Karpas-422 (cell line): ENCODE results near the gene CLCF1. TPM values are rescaled to one million over a fixed set of nuclear protein-coding genes. Genes with fewer than 3 reads are reported as not detected.

Experiments used
- DNase-seq: peaks from one replicate; pipeline ENCODE4 v3.0.0-alpha.2; 2015
- H2AFZ ChIP-seq: fragments of 200-600 bp; sonication (generic); 2 replicates; pipeline ENCODE4 v1.6.1; 2014; ENCODE audit warnings: antibody characterized with exemption, low read length, mixed read lengths
- H3K27ac ChIP-seq: fragments of 200-600 bp; sonication (generic); 2 replicates; pipeline ENCODE4 v1.5.1; 2014; ENCODE audit warnings: mild to moderate bottlenecking, low read length, moderate library complexity
- H3K27me3 ChIP-seq: fragments of 200-600 bp; sonication (generic); 2 replicates; pipeline ENCODE4 v1.6.1; 2014; ENCODE audit warnings: low read length, mixed read lengths
- H3K36me3 ChIP-seq: fragments of 200-600 bp; sonication (generic); 2 replicates; pipeline ENCODE4 v1.6.1; 2014; ENCODE audit warnings: low read length, mixed read lengths; ENCODE audit not compliant: insufficient read depth
- H3K4me1 ChIP-seq: fragments of 200-600 bp; sonication (generic); 2 replicates; pipeline ENCODE4 v1.6.1; 2014; ENCODE audit warnings: mild to moderate bottlenecking, low read length, mixed read lengths
- H3K4me2 ChIP-seq: fragments of 200-600 bp; sonication (generic); 2 replicates; pipeline ENCODE4 v1.6.1; 2014; ENCODE audit warnings: low read length, low read depth, mild to moderate bottlenecking; ENCODE audit not compliant: poor library complexity, severe bottlenecking
- H3K4me3 ChIP-seq: fragments of 200-600 bp; sonication (generic); 2 replicates; pipeline ENCODE4 v1.5.1; 2014; ENCODE audit warnings: mild to moderate bottlenecking, antibody characterized with exemption, low read length, mixed read lengths
- H3K79me2 ChIP-seq: fragments of 200-600 bp; sonication (generic); 2 replicates; pipeline ENCODE4 v1.6.1; 2014; ENCODE audit warnings: mild to moderate bottlenecking, low read length, mixed read lengths
- H3K9ac ChIP-seq: fragments of 200-600 bp; sonication (generic); 2 replicates; pipeline ENCODE4 v1.6.0; 2014; ENCODE audit warnings: low read length
- H3K9me2 ChIP-seq: fragments of 200-600 bp; sonication (generic), shearing (Covaris generic); replicated peaks from 2 replicates; pipeline ENCODE4 v1.6.0; 2014; ENCODE audit warnings: mild to moderate bottlenecking, low read length, moderate library complexity; ENCODE audit not compliant: insufficient read depth
- H3K9me3 ChIP-seq: fragments of 300-700, 200-600 bp; sonication (generic); 2 replicates; pipeline ENCODE4 v1.6.1; 2014; ENCODE audit warnings: low read length, mixed read lengths
- H4K20me1 ChIP-seq: fragments of 200-600 bp; sonication (generic); 2 replicates; pipeline ENCODE4 v1.6.1; 2014; ENCODE audit warnings: mild to moderate bottlenecking, antibody characterized with exemption, low read length, low read depth; ENCODE audit not compliant: insufficient read depth
- total RNA-seq: library from RNA; depleted of rRNA; stranded (reverse); fragments of >200 nt; shearing (Covaris generic); gene quantifications from 2 replicates; pipeline ENCODE4 v1.2.3, GENCODE V29; 2014; ENCODE audit warnings: low replicate concordance

Gene CLCF1
- total RNA-seq, 1 experiment from 2014 or later, result 6.4 TPM

DNA sequence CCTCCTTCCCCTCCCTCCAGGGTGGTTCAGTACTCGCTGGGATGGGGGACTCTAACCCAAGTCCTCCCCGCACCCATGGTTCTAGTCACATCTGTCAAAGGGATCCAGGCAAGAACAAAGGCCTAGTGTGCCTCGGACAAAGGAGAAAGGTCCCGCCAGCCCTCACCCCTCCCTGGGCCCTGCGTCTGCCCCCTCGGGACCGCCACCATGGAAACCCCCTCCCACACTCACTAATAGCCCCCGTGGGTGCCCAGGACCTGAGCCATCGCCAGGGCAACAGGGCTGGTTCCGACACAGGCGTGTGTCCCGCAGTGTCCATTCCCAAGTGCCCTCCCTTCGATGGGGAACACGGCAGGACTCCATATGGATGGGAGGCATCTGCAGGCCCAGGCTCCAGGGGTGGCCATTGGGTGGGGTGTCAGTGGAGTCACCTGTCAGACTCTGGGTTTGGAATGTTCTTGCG lies 37.0 kb upstream of the CLCF1 start:
- Histone ChIP-seq H3K27me3 (no peaks in the 10 kb centered on the region), H3K9ac (peak overlapping the region; percentile 33; the same call in 1 of the 2 replicates), H4K20me1 (peaks cover 4% of the 10 kb centered on the region; the same call in 1 of the 2 replicates), H3K9me3 (no peaks in the 10 kb centered on the region), H3K4me2 (peak overlapping the region; percentile 96), H3K9me2 (no peaks in the 10 kb centered on the region), H3K4me1 (peaks cover 81% of the 10 kb centered on the region), H3K27ac (0 out of 2 replicates have a peak overlapping the region, but pooled peaks have one; percentile 22), H2AFZ (no peak overlapping the region), H3K4me3 (peak overlapping the region; percentile 93; the same call in 1 of the 2 replicates), H3K79me2 (no peaks in the 10 kb centered on the region), H3K36me3 (no peaks in the 10 kb centered on the region)
- no peak for DNase-seq

DNA sequence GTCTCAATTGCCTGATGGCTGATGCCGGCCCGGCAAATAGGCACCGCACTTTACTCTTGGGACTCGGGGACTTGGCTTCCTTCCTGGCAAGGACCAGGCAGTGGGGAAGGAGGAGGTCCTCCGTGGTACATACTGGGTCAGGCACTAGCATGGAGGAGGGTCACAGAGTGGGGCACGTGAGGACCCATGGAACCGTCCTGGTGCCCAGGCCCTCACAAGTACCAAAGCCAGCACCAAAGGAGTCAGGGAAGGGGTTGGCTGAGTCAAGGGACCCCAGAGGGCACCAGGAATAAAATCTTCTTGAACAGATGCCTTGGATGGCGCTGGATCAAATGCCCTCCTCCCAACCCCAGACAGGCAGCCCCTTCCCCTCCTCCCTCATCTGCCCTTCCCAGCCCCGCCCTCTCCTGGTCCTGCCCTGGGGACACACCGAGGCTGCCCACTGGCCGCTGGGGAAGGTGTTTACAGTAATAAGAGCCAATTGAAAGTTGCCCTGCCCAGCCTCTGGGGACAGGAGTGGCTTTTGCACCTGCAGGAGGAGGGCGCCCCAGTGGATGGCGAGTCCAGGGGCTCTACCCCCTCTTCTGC lies 36.5 kb upstream of the CLCF1 start:
- H3K27me3 ChIP-seq, result no peaks in the 10 kb centered on the region
- H2AFZ ChIP-seq, result no peak overlapping the region
- peak; percentile 84 for DNase-seq
- peak overlapping the region; percentile 97 for H3K9ac ChIP-seq
- no peaks in the 10 kb centered on the region for H3K9me2 ChIP-seq
- H3K27ac ChIP-seq, result peak overlapping the region; percentile 92
- no peaks in the 10 kb centered on the region for H3K9me3 ChIP-seq
- peak overlapping the region; percentile 96 for H3K4me2 ChIP-seq
- peaks cover 4% of the 10 kb centered on the region; the same call in 1 of the 2 replicates for H4K20me1 ChIP-seq
- peak overlapping the region; percentile 93; the same call in 1 of the 2 replicates for H3K4me3 ChIP-seq
- H3K4me1 ChIP-seq, result peaks cover 86% of the 10 kb centered on the region
- no peaks in the 10 kb centered on the region for H3K36me3 ChIP-seq
- H3K79me2 ChIP-seq, result no peaks in the 10 kb centered on the region

DNA sequence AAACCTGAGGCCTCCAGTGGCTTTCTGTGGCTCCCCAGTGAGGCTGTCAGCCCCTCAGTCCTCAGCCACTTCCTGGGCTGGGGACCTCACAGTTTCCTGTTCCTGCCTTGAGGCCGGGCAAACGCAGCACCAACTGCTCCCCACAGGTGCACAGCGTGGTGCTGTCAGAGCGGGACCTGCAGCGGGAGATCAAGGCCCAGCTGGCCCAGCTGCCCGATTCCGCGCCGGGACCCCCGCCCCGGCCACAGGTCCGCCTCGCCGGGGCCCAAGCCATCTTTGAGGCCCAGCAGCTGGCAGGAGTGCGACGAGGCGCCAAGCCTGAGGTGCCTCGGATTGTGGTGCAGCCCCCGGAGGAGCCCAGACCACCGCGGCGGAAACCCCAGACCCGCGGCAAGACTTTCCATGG lies 35.9 kb upstream of the CLCF1 start:
- no peaks in the 10 kb centered on the region for H3K9me2 ChIP-seq
- no peaks in the 10 kb centered on the region for H3K36me3 ChIP-seq
- H3K4me3 ChIP-seq, result peak overlapping the region; percentile 93; the same call in 1 of the 2 replicates
- H3K4me1 ChIP-seq, result peaks cover 92% of the 10 kb centered on the region
- H3K27me3 ChIP-seq, result no peaks in the 10 kb centered on the region
- H4K20me1 ChIP-seq, result peaks cover 4% of the 10 kb centered on the region; the same call in 1 of the 2 replicates
- H3K27ac ChIP-seq, result peak overlapping the region; percentile 92
- no peak overlapping the region for H2AFZ ChIP-seq
- H3K4me2 ChIP-seq, result peak overlapping the region; percentile 96
- DNase-seq, result peak; percentile 84
- peak overlapping the region; percentile 97 for H3K9ac ChIP-seq
- no peaks in the 10 kb centered on the region for H3K9me3 ChIP-seq
- H3K79me2 ChIP-seq, result peaks cover 3% of the 10 kb centered on the region

DNA sequence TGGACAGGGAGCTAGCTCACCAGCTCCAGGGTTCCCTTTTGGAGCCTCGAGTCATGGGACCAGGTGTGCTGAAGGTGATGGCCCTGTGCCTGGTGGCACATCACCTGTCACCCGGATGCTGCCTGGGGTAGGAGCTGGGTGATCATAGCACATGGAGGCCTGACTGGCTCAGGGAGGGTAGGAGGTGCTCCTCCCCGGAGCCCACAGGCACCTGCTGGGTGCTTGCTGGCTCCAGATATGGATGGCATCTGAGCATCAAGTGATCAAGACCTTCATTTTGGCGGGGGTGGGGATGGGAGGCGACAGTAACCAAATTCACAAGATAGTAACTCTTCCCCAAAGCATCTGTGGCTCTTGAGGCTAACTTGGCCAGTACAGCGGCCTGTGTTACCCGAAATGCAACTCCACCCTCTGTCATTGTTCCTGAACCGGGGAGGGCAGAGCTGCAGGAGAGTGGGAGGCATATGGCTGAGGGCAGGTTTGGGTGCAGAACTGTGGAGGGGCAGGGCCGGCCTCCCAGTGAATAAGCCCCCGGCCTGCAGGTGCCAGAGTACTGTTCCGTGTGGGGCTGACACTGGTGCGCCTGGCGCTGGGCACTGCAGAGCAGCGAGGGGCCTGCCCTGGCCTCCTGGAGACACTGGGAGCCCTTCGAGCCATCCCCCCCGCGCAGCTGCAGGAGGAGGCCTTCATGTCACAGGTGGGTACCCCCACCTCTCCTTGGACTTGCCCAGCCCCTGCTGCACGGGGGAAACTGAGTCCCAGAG lies 35.2 kb upstream of the CLCF1 start:
- no peak for DNase-seq
- Histone ChIP-seq H3K4me3 (peak overlapping the region; percentile 93; the same call in 1 of the 2 replicates), H3K9ac (peak overlapping the region; percentile 97), H3K36me3 (no peaks in the 10 kb centered on the region), H3K79me2 (peaks cover 8% of the 10 kb centered on the region), H3K27ac (peak overlapping the region; percentile 92), H4K20me1 (peaks cover 4% of the 10 kb centered on the region; the same call in 1 of the 2 replicates), H3K9me2 (no peaks in the 10 kb centered on the region), H3K4me2 (peak overlapping the region; percentile 96), H3K27me3 (no peaks in the 10 kb centered on the region), H3K9me3 (no peaks in the 10 kb centered on the region), H2AFZ (no peak overlapping the region), H3K4me1 (peaks cover 97% of the 10 kb centered on the region)

DNA sequence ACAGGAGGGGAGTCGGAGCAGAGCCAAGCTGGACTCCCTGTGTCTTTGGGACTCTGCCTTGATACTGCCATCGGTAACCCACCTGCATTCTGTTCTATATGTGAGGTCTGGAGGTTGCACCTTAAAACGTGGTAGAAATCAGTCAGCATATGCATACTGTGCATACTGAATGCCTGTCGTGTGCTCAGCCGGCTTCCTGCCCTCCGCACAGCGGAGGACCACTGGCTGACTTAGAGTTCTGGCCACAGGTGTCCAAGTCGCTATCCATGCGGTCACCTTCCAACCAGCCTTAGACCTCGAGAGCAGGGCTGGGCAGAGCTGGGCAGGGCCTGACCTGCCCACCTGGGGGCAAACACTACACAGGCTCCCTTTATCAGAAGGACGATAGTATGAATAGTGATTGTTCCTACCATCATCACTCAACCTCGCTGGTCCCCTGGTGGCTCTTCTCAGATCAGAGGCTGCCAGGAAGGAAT lies 34.3 kb upstream of the CLCF1 start:
- H3K27ac ChIP-seq, result peak overlapping the region; percentile 92
- peak overlapping the region; percentile 97 for H3K9ac ChIP-seq
- H3K9me3 ChIP-seq, result no peaks in the 10 kb centered on the region
- H2AFZ ChIP-seq, result no peak overlapping the region
- peaks cover 8% of the 10 kb centered on the region for H3K79me2 ChIP-seq
- peaks cover 98% of the 10 kb centered on the region for H3K4me1 ChIP-seq
- DNase-seq, result no peak
- H3K36me3 ChIP-seq, result no peaks in the 10 kb centered on the region
- H3K4me2 ChIP-seq, result peak overlapping the region; percentile 96
- peaks cover 4% of the 10 kb centered on the region; the same call in 1 of the 2 replicates for H4K20me1 ChIP-seq
- peak overlapping the region; percentile 93; the same call in 1 of the 2 replicates for H3K4me3 ChIP-seq
- H3K27me3 ChIP-seq, result no peaks in the 10 kb centered on the region
- no peaks in the 10 kb centered on the region for H3K9me2 ChIP-seq

DNA sequence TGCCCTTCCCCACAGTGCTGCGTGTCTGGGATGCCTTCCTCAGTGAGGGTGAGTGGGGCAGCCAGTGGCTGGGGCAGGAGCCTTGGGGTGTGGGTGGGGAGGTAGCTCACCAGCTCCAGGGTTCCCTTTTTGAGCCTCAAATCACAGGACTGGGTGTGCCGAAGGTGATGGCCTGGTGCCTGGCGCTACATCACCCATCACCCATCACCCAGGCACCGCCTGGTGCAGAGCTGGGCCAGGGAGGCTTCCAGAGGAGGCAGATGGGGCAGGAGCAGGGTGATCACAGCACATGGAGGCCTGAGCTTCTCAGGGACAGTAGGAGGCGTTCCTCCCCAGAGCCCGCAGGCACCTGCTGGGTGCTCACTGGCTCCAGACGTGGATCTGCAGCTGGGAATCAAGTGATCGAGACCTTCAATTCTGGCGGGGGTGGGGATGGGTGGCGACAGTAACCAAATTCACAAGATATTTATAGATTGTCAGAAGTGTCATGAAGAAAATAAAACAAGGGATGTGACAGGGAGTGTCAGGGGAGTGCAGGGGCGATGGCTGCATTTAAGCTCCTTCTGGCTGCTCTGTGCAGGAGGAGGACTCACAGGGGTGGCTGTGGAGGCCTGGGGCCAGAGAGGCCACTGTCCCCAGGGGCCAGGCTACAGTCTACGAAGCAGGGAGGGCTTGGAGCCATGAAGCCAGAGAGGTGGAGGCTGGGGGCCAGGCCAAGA lies 33.7 kb upstream of the CLCF1 start:
- Histone ChIP-seq H3K9ac (peak overlapping the region; percentile 97), H3K9me2 (no peaks in the 10 kb centered on the region), H3K4me3 (peak overlapping the region; percentile 93; the same call in 1 of the 2 replicates), H3K27ac (peak overlapping the region; percentile 92), H3K36me3 (no peaks in the 10 kb centered on the region), H4K20me1 (peaks cover 4% of the 10 kb centered on the region; the same call in 1 of the 2 replicates), H2AFZ (no peak overlapping the region), H3K4me1 (peaks cover 98% of the 10 kb centered on the region), H3K9me3 (no peaks in the 10 kb centered on the region), H3K27me3 (no peaks in the 10 kb centered on the region), H3K4me2 (peak overlapping the region; percentile 96), H3K79me2 (peaks cover 8% of the 10 kb centered on the region)
- peak; percentile 76 for DNase-seq

DNA sequence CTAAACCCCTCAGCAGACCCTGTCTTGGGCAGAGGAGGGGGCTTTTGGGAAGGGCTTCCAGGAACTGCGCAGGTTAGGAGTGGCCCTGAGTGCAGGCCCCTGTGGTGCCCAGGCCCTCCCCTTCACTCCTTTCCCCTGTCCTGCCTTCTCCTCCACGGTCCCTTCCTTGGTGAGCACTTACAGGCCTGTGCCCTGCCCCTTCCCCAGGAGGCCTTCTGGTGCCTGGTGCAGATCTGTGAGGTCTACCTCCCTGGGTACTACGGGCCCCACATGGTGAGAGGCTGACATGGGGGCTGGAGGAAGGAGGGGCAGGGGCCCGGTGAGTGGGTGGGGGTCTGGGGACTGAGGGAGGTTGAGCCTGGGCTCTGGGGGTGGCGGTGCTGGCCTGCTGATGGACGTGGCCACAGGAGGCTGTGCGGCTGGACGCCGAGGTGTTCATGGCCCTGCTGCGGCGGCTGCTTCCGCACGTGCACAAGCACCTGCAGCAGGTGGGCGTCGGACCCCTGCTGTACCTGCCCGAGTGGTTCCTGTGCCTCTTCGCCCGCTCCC lies 33.1 kb upstream of the CLCF1 start:
- peaks cover 8% of the 10 kb centered on the region for H3K79me2 ChIP-seq
- no peaks in the 10 kb centered on the region for H3K36me3 ChIP-seq
- H3K27me3 ChIP-seq, result no peaks in the 10 kb centered on the region
- H3K27ac ChIP-seq, result peak overlapping the region; percentile 92
- peaks cover 95% of the 10 kb centered on the region for H3K4me1 ChIP-seq
- peak overlapping the region; percentile 93; the same call in 1 of the 2 replicates for H3K4me3 ChIP-seq
- no peaks in the 10 kb centered on the region for H3K9me3 ChIP-seq
- no peak for DNase-seq
- no peak overlapping the region for H2AFZ ChIP-seq
- H3K9me2 ChIP-seq, result no peaks in the 10 kb centered on the region
- H4K20me1 ChIP-seq, result peaks cover 4% of the 10 kb centered on the region; the same call in 1 of the 2 replicates
- H3K9ac ChIP-seq, result peak overlapping the region; percentile 97
- peak overlapping the region; percentile 96 for H3K4me2 ChIP-seq
